ENCODE data around the gene RPA3. TPM values are rescaled to one million over a fixed set of nuclear protein-coding genes. Genes with fewer than 3 reads are reported as not detected.
"Not testable (repeated sequence)": the region's sequence is repeated elsewhere in the genome, so short reads cannot be mapped to it uniquely, and the experiment has no call there.

RPA3 gene
- polyA plus RNA-seq, 2 donors = 16.4 to 28.1 TPM

GRCh38 chr7:7667187-7667586 lies 51.2 kb downstream of the RPA3 start:
- no peaks in the 10 kb centered on the region for H3K4me1 ChIP-seq (ENCODE audit: control insufficient read depth in 2 of 2, insufficient read depth in 2 of 2, low read length in 1 of 2)
- H3K27ac ChIP-seq (ENCODE audit: low read depth in 2 of 2, low read length in 1 of 2) = no peak overlapping the region
- H3K4me3 ChIP-seq (ENCODE audit: low read depth in 1 of 2, low read length in 2 of 2) = no peak overlapping the region
- H3K27me3 ChIP-seq (ENCODE audit: control insufficient read depth in 1 of 2, insufficient read depth in 2 of 2, low read length in 2 of 2) = no peaks in the 10 kb centered on the region
- no peaks in the 10 kb centered on the region for H3K9me3 ChIP-seq (ENCODE audit: control insufficient read depth in 2 of 2, insufficient read depth in 1 of 2, low read depth in 1 of 2, low read length in 1 of 2)
- WGBS, 2 donors = 81 to 96% methylated on average over 2 of the region's 2 CpGs
- H3K36me3 ChIP-seq (ENCODE audit: control insufficient read depth in 2 of 2, insufficient read depth in 2 of 2, low read length in 1 of 2) = no peaks in the 10 kb centered on the region

- Histone ChIP-seq H3K27me3 (ENCODE audit: control insufficient read depth in 1 of 2, insufficient read depth in 2 of 2, low read length in 2 of 2) (no peaks in the 10 kb centered on the region), H3K4me3 (ENCODE audit: low read depth in 1 of 2, low read length in 2 of 2) (no peak overlapping the region), H3K27ac (ENCODE audit: low read depth in 2 of 2, low read length in 1 of 2) (no peak overlapping the region), H3K36me3 (ENCODE audit: control insufficient read depth in 2 of 2, insufficient read depth in 2 of 2, low read length in 1 of 2) (no peaks in the 10 kb centered on the region), H3K9me3 (ENCODE audit: control insufficient read depth in 2 of 2, insufficient read depth in 1 of 2, low read depth in 1 of 2, low read length in 1 of 2) (no peaks in the 10 kb centered on the region), H3K4me1 (ENCODE audit: control insufficient read depth in 2 of 2, insufficient read depth in 2 of 2, low read length in 1 of 2) (no peaks in the 10 kb centered on the region)
- WGBS, 2 donors = 93 to 95% methylated on average over 1 of the region's 1 CpG
Observed at GRCh38 chr7:7665031-7665430, 53.4 kb downstream of the RPA3 start.

DNA sequence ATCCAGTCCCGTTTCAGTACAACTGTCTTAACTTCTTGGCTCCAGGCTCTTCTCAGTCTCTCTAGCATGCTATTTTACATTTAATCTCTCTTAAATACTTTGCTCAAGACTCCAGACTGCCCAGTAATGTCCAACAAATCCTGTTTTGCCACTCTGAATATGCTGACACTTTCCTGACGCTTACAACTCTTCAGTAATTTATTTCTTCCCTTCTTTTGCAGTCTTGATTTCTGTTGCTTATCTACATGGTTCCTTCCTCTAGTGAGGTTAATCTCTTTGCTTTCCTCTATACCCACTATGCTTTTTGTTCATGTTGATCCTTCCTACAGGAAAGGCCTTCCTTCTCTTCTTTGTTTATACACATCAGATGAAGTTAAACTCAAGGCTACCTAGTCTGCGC lies 54.1 kb downstream of the RPA3 start:
- 62 to 64% methylated on average over 3 of the region's 3 CpGs for WGBS, 2 donors
- Histone ChIP-seq H3K36me3 (ENCODE audit: control insufficient read depth in 2 of 2, insufficient read depth in 2 of 2, low read length in 1 of 2) (no peaks in the 10 kb centered on the region), H3K9me3 (ENCODE audit: control insufficient read depth in 2 of 2, insufficient read depth in 1 of 2, low read depth in 1 of 2, low read length in 1 of 2) (no peaks in the 10 kb centered on the region), H3K4me3 (ENCODE audit: low read depth in 1 of 2, low read length in 2 of 2) (no peak overlapping the region), H3K27me3 (ENCODE audit: control insufficient read depth in 1 of 2, insufficient read depth in 2 of 2, low read length in 2 of 2) (no peaks in the 10 kb centered on the region), H3K4me1 (ENCODE audit: control insufficient read depth in 2 of 2, insufficient read depth in 2 of 2, low read length in 1 of 2) (no peaks in the 10 kb centered on the region), H3K27ac (ENCODE audit: low read depth in 2 of 2, low read length in 1 of 2) (no peak overlapping the region)

DNA sequence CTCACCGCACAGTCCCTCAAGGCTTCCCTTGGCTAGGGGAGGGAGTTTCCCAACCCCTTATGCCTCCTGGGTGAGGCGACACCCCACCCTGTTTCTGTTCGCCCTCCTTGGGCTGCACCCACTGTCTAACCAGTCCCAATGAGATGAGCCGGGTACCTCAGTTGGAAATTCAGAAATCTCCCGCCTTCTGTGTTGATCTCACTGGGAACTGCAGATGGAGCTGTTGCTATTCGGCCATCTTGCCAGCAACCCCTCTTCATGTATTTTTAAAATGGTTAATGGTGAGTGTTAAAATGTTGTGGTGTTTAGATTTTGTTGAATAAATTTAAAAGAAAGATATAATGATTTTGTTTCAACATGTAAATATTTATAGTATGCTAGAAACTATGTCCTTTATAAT lies 55.9 kb downstream of the RPA3 start:
- Histone ChIP-seq H3K4me1 (ENCODE audit: control insufficient read depth in 2 of 2, insufficient read depth in 2 of 2, low read length in 1 of 2) (no peaks in the 10 kb centered on the region), H3K4me3 (ENCODE audit: low read depth in 1 of 2, low read length in 2 of 2) (no peak overlapping the region), H3K27ac (ENCODE audit: low read depth in 2 of 2, low read length in 1 of 2) (no peak overlapping the region), H3K36me3 (ENCODE audit: control insufficient read depth in 2 of 2, insufficient read depth in 2 of 2, low read length in 1 of 2) (no peaks in the 10 kb centered on the region), H3K27me3 (ENCODE audit: control insufficient read depth in 1 of 2, insufficient read depth in 2 of 2, low read length in 2 of 2) (no peaks in the 10 kb centered on the region), H3K9me3 (ENCODE audit: control insufficient read depth in 2 of 2, insufficient read depth in 1 of 2, low read depth in 1 of 2, low read length in 1 of 2) (no peaks in the 10 kb centered on the region)
- WGBS, 2 donors = 88 to 93% methylated on average over 6 of the region's 6 CpGs

GRCh38 chr7:7656459-7656858 lies 61.9 kb downstream of the RPA3 start:
- H3K4me3 ChIP-seq (ENCODE audit: low read depth in 1 of 2, low read length in 2 of 2); H3K27me3 ChIP-seq (ENCODE audit: control insufficient read depth in 1 of 2, insufficient read depth in 2 of 2, low read length in 2 of 2); H3K27ac ChIP-seq (ENCODE audit: low read depth in 2 of 2, low read length in 1 of 2); H3K9me3 ChIP-seq (ENCODE audit: control insufficient read depth in 2 of 2, insufficient read depth in 1 of 2, low read depth in 1 of 2, low read length in 1 of 2); H3K4me1 ChIP-seq (ENCODE audit: control insufficient read depth in 2 of 2, insufficient read depth in 2 of 2, low read length in 1 of 2); H3K36me3 ChIP-seq (ENCODE audit: control insufficient read depth in 2 of 2, insufficient read depth in 2 of 2, low read length in 1 of 2): not testable (repeated sequence)
- WGBS, 2 donors = 98 to 100% methylated on average over 3 of the region's 3 CpGs

- no peaks in the 10 kb centered on the region for H3K27me3 ChIP-seq (ENCODE audit: control insufficient read depth in 1 of 2, insufficient read depth in 2 of 2, low read length in 2 of 2)
- no peak overlapping the region for H3K4me3 ChIP-seq (ENCODE audit: low read depth in 1 of 2, low read length in 2 of 2)
- H3K9me3 ChIP-seq (ENCODE audit: control insufficient read depth in 2 of 2, insufficient read depth in 1 of 2, low read depth in 1 of 2, low read length in 1 of 2) = no peaks in the 10 kb centered on the region
- WGBS, 2 donors = 78 to 79% methylated on average over 4 of the region's 4 CpGs
- no peaks in the 10 kb centered on the region for H3K36me3 ChIP-seq (ENCODE audit: control insufficient read depth in 2 of 2, insufficient read depth in 2 of 2, low read length in 1 of 2)
- no peaks in the 10 kb centered on the region for H3K4me1 ChIP-seq (ENCODE audit: control insufficient read depth in 2 of 2, insufficient read depth in 2 of 2, low read length in 1 of 2)
- H3K27ac ChIP-seq (ENCODE audit: low read depth in 2 of 2, low read length in 1 of 2) = no peak overlapping the region
Observed at GRCh38 chr7:7654964-7655715, 63.3 kb downstream of the RPA3 start.

GRCh38 chr7:7653593-7654187 lies 64.7 kb downstream of the RPA3 start:
- no peaks in the 10 kb centered on the region for H3K4me1 ChIP-seq (ENCODE audit: control insufficient read depth in 2 of 2, insufficient read depth in 2 of 2, low read length in 1 of 2)
- no peaks in the 10 kb centered on the region for H3K36me3 ChIP-seq (ENCODE audit: control insufficient read depth in 2 of 2, insufficient read depth in 2 of 2, low read length in 1 of 2)
- no peak overlapping the region for H3K4me3 ChIP-seq (ENCODE audit: low read depth in 1 of 2, low read length in 2 of 2)
- 76 to 77% methylated on average over 3 of the region's 3 CpGs for WGBS, 2 donors
- no peak overlapping the region for H3K27ac ChIP-seq (ENCODE audit: low read depth in 2 of 2, low read length in 1 of 2)
- no peaks in the 10 kb centered on the region for H3K27me3 ChIP-seq (ENCODE audit: control insufficient read depth in 1 of 2, insufficient read depth in 2 of 2, low read length in 2 of 2)
- no peaks in the 10 kb centered on the region for H3K9me3 ChIP-seq (ENCODE audit: control insufficient read depth in 2 of 2, insufficient read depth in 1 of 2, low read depth in 1 of 2, low read length in 1 of 2)

GRCh38 chr7:7652798-7653540 lies 65.4 kb downstream of the RPA3 start:
- H3K4me1 ChIP-seq (ENCODE audit: control insufficient read depth in 2 of 2, insufficient read depth in 2 of 2, low read length in 1 of 2) = no peaks in the 10 kb centered on the region
- WGBS, 2 donors = 87 to 91% methylated on average over 1 of the region's 1 CpG

GRCh38 chr7:7651479-7651878 lies 66.9 kb downstream of the RPA3 start:
- Histone ChIP-seq H3K27me3 (ENCODE audit: control insufficient read depth in 1 of 2, insufficient read depth in 2 of 2, low read length in 2 of 2) (no peaks in the 10 kb centered on the region), H3K4me1 (ENCODE audit: control insufficient read depth in 2 of 2, insufficient read depth in 2 of 2, low read length in 1 of 2) (peaks cover 0 to 3% of the 10 kb centered on the region in 2 donors), H3K4me3 (ENCODE audit: low read depth in 1 of 2, low read length in 2 of 2) (no peak overlapping the region), H3K9me3 (ENCODE audit: control insufficient read depth in 2 of 2, insufficient read depth in 1 of 2, low read depth in 1 of 2, low read length in 1 of 2) (no peaks in the 10 kb centered on the region), H3K27ac (ENCODE audit: low read depth in 2 of 2, low read length in 1 of 2) (no peak overlapping the region), H3K36me3 (ENCODE audit: control insufficient read depth in 2 of 2, insufficient read depth in 2 of 2, low read length in 1 of 2) (no peaks in the 10 kb centered on the region)
- 77 to 84% methylated on average over 3 of the region's 3 CpGs for WGBS, 2 donors

More at GRCh38 chr7:7652798-7653540, 65.4 kb downstream of the RPA3 start:
- Histone ChIP-seq H3K27ac (ENCODE audit: low read depth in 2 of 2, low read length in 1 of 2) (no peak overlapping the region), H3K36me3 (ENCODE audit: control insufficient read depth in 2 of 2, insufficient read depth in 2 of 2, low read length in 1 of 2) (no peaks in the 10 kb centered on the region), H3K27me3 (ENCODE audit: control insufficient read depth in 1 of 2, insufficient read depth in 2 of 2, low read length in 2 of 2) (no peaks in the 10 kb centered on the region), H3K9me3 (ENCODE audit: control insufficient read depth in 2 of 2, insufficient read depth in 1 of 2, low read depth in 1 of 2, low read length in 1 of 2) (no peaks in the 10 kb centered on the region), H3K4me3 (ENCODE audit: low read depth in 1 of 2, low read length in 2 of 2) (no peak overlapping the region)
